H1 (cell line): ENCODE measurements around the gene KPNA6. TPM values are rescaled to one million over a fixed set of nuclear protein-coding genes. Genes with fewer than 3 reads are reported as not detected.

Experiments
- CTCF ChIA-PET: fragments of 300-600 bp; sonication (Branson Sonifier 250); formaldehyde crosslinking; loops from one replicate; lab custom pipeline; 2021; ENCODE audit not compliant: partially characterized antibody; lab: Charles Lee
- POLR2A ChIA-PET: fragments of 300-600 bp; sonication (Branson Sonifier 250); formaldehyde crosslinking; loops from one replicate; lab custom pipeline; 2021; ENCODE audit warnings: inconsistent platforms; ENCODE audit not compliant: partially characterized antibody; lab: Charles Lee
- DNase-seq, 2 experiments: peaks; one replicate each; pipeline versions ENCODE4 v3.0.0 to v3.0.0-alpha.2; 2010 to 2022; ENCODE audit warnings: low spot score in 2 of 2, low read depth in 1 of 2, mixed read lengths in 1 of 2
- FAIRE-seq: peaks from 2 replicates; lab custom pipeline; 2011; peaks lifted over from hg19 to GRCh38; lab: Jason Lieb, UNC
- H2AFZ ChIP-seq: 2 replicates; pipeline ENCODE4 v1.8.1; 2012; ENCODE audit warnings: low read length, inconsistent platforms
- H2AK5ac ChIP-seq: 2 replicates; pipeline ENCODE4 v1.6.1; 2013; ENCODE audit warnings: low read depth, low read length
- H2BK120ac ChIP-seq: replicated peaks from 2 replicates; pipeline ENCODE3; 2013; ENCODE audit warnings: low read depth, low read length, inconsistent platforms
- H2BK12ac ChIP-seq: 2 replicates; pipeline ENCODE4 v1.6.1; 2013; ENCODE audit warnings: low read depth, low read length
- H2BK15ac ChIP-seq: 2 replicates; pipeline ENCODE4 v1.6.1; 2013; ENCODE audit warnings: low read length
- H2BK20ac ChIP-seq: 2 replicates; pipeline ENCODE4 v1.6.1; 2013; ENCODE audit warnings: low read length
- H2BK5ac ChIP-seq: 2 replicates; pipeline ENCODE4 v1.6.1; 2013; ENCODE audit warnings: low read depth, low read length
- H3K14ac ChIP-seq: 2 replicates; pipeline ENCODE4 v1.6.1; 2013; ENCODE audit warnings: inconsistent platforms; ENCODE audit not compliant: insufficient read length
- H3K18ac ChIP-seq: 2 replicates; pipeline ENCODE4 v1.6.1; 2013; ENCODE audit warnings: low read length; ENCODE audit errors: extremely low read depth
- H3K23ac ChIP-seq: 2 replicates; pipeline ENCODE4 v1.6.1; 2013; ENCODE audit warnings: inconsistent platforms; ENCODE audit not compliant: insufficient read length
- H3K23me2 ChIP-seq: 2 replicates; pipeline ENCODE4 v1.6.1; 2013; ENCODE audit warnings: low read depth, low read length
- H3K27ac ChIP-seq: 2 replicates; pipeline ENCODE4 v1.6.1; 2011; ENCODE audit warnings: low read depth, low read length, inconsistent platforms
- H3K27me3 ChIP-seq, 4 experiments: replicated peaks in 1 of 4; 1 replicate in 1 of 4; 2 replicates in 3 of 4; pipeline versions ENCODE4 v1.6.1 to v1.8.1; 2011 to 2013; ENCODE audit warnings: low read length in 3 of 4, mild to moderate bottlenecking in 3 of 4, inconsistent platforms in 2 of 4, mixed read lengths in 2 of 4, moderate library complexity in 1 of 4; ENCODE audit not compliant: control insufficient read depth in 3 of 4, insufficient read depth in 3 of 4; ENCODE audit errors: extremely low read depth in 1 of 4
- H3K36me3 ChIP-seq, 4 experiments: 2 replicates each; pipeline versions ENCODE4 v1.6.1 to v1.8.1; 2011 to 2013; ENCODE audit warnings: mild to moderate bottlenecking in 4 of 4, low read length in 3 of 4, moderate library complexity in 2 of 4, control low read depth in 1 of 4, inconsistent platforms in 1 of 4; ENCODE audit not compliant: insufficient read depth in 4 of 4, control insufficient read depth in 2 of 4
- H3K4ac ChIP-seq: replicated peaks from 2 replicates; pipeline ENCODE3; 2013; ENCODE audit warnings: low read length, low read depth, mixed read lengths, inconsistent platforms; ENCODE audit not compliant: insufficient read length
- H3K4me1 ChIP-seq, 4 experiments: replicated peaks in 1 of 4; 1 replicate in 1 of 4; 2 replicates in 3 of 4; pipeline versions ENCODE4 v1.6.1 to v1.8.1; 2011 to 2013; ENCODE audit warnings: low read length in 3 of 4, inconsistent platforms in 2 of 4, mixed read lengths in 1 of 4; ENCODE audit not compliant: insufficient read depth in 4 of 4, control insufficient read depth in 3 of 4
- H3K4me2 ChIP-seq, 2 experiments: 2 replicates each; pipeline versions ENCODE4 v1.6.1 to v1.8.1; 2011 to 2013; ENCODE audit warnings: low read depth in 2 of 2, low read length in 2 of 2, control low read depth in 1 of 2, inconsistent platforms in 1 of 2, mild to moderate bottlenecking in 1 of 2; ENCODE audit not compliant: insufficient read depth in 1 of 2
- H3K4me3 ChIP-seq, 4 experiments: fragments of 200-600, 300-600 bp in 1 of 4; sonication (generic), shearing (Covaris generic), sonication (Bioruptor Twin) in 1 of 4; 2 replicates each; pipeline versions ENCODE4 v1.5.1 to v1.8.1; 2011 to 2016; ENCODE audit warnings: low read length in 4 of 4, low read depth in 3 of 4, control low read depth in 2 of 4, inconsistent platforms in 2 of 4, mild to moderate bottlenecking in 2 of 4, mixed read lengths in 1 of 4, moderate library complexity in 1 of 4; ENCODE audit not compliant: insufficient read depth in 2 of 4; ENCODE audit errors: extremely low read depth in 1 of 4
- H3K56ac ChIP-seq: replicated peaks from 2 replicates; pipeline ENCODE3; 2013; ENCODE audit warnings: low read depth, mild to moderate bottlenecking, mixed read lengths, low read length, inconsistent platforms; ENCODE audit not compliant: insufficient read length
- H3K79me1 ChIP-seq: 2 replicates; pipeline ENCODE4 v1.6.1; 2013; ENCODE audit warnings: low read depth, low read length, control low read depth
- H3K79me2 ChIP-seq, 2 experiments: 2 replicates each; pipeline versions ENCODE4 v1.6.1 to v1.8.1; 2012 to 2013; ENCODE audit warnings: low read length in 2 of 2, mild to moderate bottlenecking in 2 of 2, inconsistent platforms in 1 of 2; ENCODE audit not compliant: insufficient read depth in 2 of 2, control insufficient read depth in 1 of 2
- H3K9ac ChIP-seq, 4 experiments: replicated peaks in 1 of 4; 1 replicate in 1 of 4; 2 replicates in 3 of 4; pipeline versions ENCODE4 v1.6.1 to v1.8.1; 2011 to 2013; ENCODE audit warnings: low read depth in 3 of 4, low read length in 3 of 4, control low read depth in 2 of 4, mild to moderate bottlenecking in 2 of 4, moderate library complexity in 2 of 4, inconsistent platforms in 1 of 4; ENCODE audit errors: extremely low read depth in 1 of 4
- H3K9me3 ChIP-seq, 2 experiments: 2 replicates each; pipeline versions ENCODE4 v1.6.1 to v1.8.1; 2012 to 2013; ENCODE audit warnings: mild to moderate bottlenecking in 2 of 2, moderate library complexity in 2 of 2, control low read depth in 1 of 2, inconsistent platforms in 1 of 2, low read depth in 1 of 2, low read length in 1 of 2, mixed read lengths in 1 of 2; ENCODE audit not compliant: insufficient read depth in 2 of 2
- H4K20me1 ChIP-seq, 2 experiments: replicated peaks in 1 of 2; 2 replicates each; pipeline versions ENCODE3 to v1.8.1; 2011 to 2013; ENCODE audit warnings: inconsistent platforms in 2 of 2, low read length in 2 of 2, mild to moderate bottlenecking in 1 of 2; ENCODE audit not compliant: insufficient read depth in 2 of 2, control insufficient read depth in 1 of 2
- H4K5ac ChIP-seq: 2 replicates; pipeline ENCODE4 v1.6.1; 2013; ENCODE audit warnings: low read length, low read depth, mixed read lengths, inconsistent platforms; ENCODE audit not compliant: insufficient read length
- H4K8ac ChIP-seq: 2 replicates; pipeline ENCODE4 v1.8.0; 2013; ENCODE audit warnings: mild to moderate bottlenecking, moderate library complexity, low read length, inconsistent platforms; ENCODE audit not compliant: insufficient read depth; ENCODE audit errors: extremely low read depth
- H4K91ac ChIP-seq: replicated peaks from 2 replicates; pipeline ENCODE3; 2013; ENCODE audit warnings: low read length, mixed read lengths, inconsistent platforms; ENCODE audit not compliant: insufficient read length
- CBX5 ChIP-seq: fragments of 300-800, 300-1000 bp; sonication (generic); IDR thresholded peaks from 2 replicates; pipeline ENCODE4 v1.7.1; 2016; ENCODE audit warnings: antibody characterized with exemption, low read length, low read depth
- MAFK ChIP-seq: IDR thresholded peaks from 2 replicates; pipeline ENCODE4 v1.6.1; 2012; ENCODE audit warnings: low read depth, mild to moderate bottlenecking, improper control_type of control experiment, low read length
- WGBS, 2 experiments: shearing (Covaris generic) in 1 of 2; methylation state at CpG; one replicate each; pipeline versions ENCODE4 v1.1.6 to v1.1.7; 2013 to 2015; ENCODE audit warnings: low lambda C conversion rate in 2 of 2, mixed read lengths in 2 of 2, inconsistent platforms in 1 of 2, low coverage in 1 of 2, missing lambda C conversion rate in 1 of 2; ENCODE audit not compliant: insufficient replicate concordance in 2 of 2, insufficient coverage in 1 of 2, insufficient read length in 1 of 2; ENCODE audit errors: extremely low coverage in 1 of 2, missing lambda C conversion rate in 1 of 2; 5-methylcytosine and 5-hydroxymethylcytosine counted together
- polyA plus RNA-seq, 7 experiments: library from polyadenylated mRNA; depleted of rRNA in 3 of 7; stranded (reverse) in 5 of 7; unstranded in 2 of 7; fragments of >200 nt in 5 of 7; fragments of 200-250 nt in 2 of 7; gene quantifications; 1 replicate in 5 of 7; 2 replicates in 1 of 7; 4 replicates in 1 of 7; pipeline versions ENCODE4 v1.2.1 to v1.2.3, GENCODE V29; 2011 to 2013; ENCODE audit warnings: missing spikeins in 2 of 7, mixed read lengths in 2 of 7
- total RNA-seq: library from RNA; stranded (reverse); fragmentation: NEBNext Ultra II Directional; extraction: Animal tissue kit (Norgen Biotek cat#: 25700); gene quantifications from 2 replicates; pipeline ENCODE4 v1.2.1, GENCODE V29; 2021

Gene KPNA6
- total and polyA plus RNA-seq, 2 of the 8 experiments (the other 6 are each of a cell fraction or from before 2014, with no cell fraction given) = 24.2 to 120 TPM

- no peak overlapping the region for H2BK5ac ChIP-seq
- H3K23me2 ChIP-seq = no peaks in the 10 kb centered on the region
- CTCF ChIA-PET = interaction anchor here (0.9 kb wide), 1 partner anchor 278 kb away, joined by 3 read pairs; no protein-coding TSS in a partner anchor
- H3K4ac ChIP-seq = no peak overlapping the region
- peaks cover 2% of the 10 kb centered on the region in 2 experiments for H4K20me1 ChIP-seq
- no peak overlapping the region for H4K8ac ChIP-seq
- no peak for DNase-seq
- no peak for FAIRE-seq
- POLR2A ChIA-PET = interaction anchor here (0.7 to 2.7 kb wide), 8 partner anchors 13 to 271 kb away, joined by 3 to 7 read pairs (median 3); partner anchors contain the start of gene KPNA6
- no peak overlapping the region for H2AFZ ChIP-seq
- H3K9me3 ChIP-seq = no peaks in the 10 kb centered on the region
- no peak overlapping the region for H3K9ac ChIP-seq
- H3K27me3 ChIP-seq = no peaks in the 10 kb centered on the region
- peaks cover 3 to 17% (median 12%) of the 10 kb centered on the region in 4 experiments for H3K4me1 ChIP-seq
- peaks cover 0 to 3% (median 2%) of the 10 kb centered on the region in 4 experiments; a peak in 2 of 8 replicates for H3K36me3 ChIP-seq
- H2AK5ac ChIP-seq = no peak overlapping the region
- H3K27ac ChIP-seq = no peak overlapping the region
- no peak overlapping the region for H4K5ac ChIP-seq
- no peak overlapping the region for H4K91ac ChIP-seq
- H3K4me2 ChIP-seq = no peak overlapping the region
- no peak overlapping the region for H2BK120ac ChIP-seq
- H2BK15ac ChIP-seq = no peak overlapping the region
- H2BK20ac ChIP-seq = no peak overlapping the region
- no peak overlapping the region for H3K56ac ChIP-seq
- H3K18ac ChIP-seq = no peak overlapping the region
- H3K79me2 ChIP-seq = no peaks in the 10 kb centered on the region
- no peak overlapping the region for H3K23ac ChIP-seq
- H2BK12ac ChIP-seq = no peak overlapping the region
- H3K4me3 ChIP-seq = no peak overlapping the region
- H3K14ac ChIP-seq = no peak overlapping the region
- 89% methylated on average over 4 of the region's 4 CpGs; no CpG with 5 or more reads in 1 of the 2 experiments for WGBS, 2 experiments
- H3K79me1 ChIP-seq = no peaks in the 10 kb centered on the region
- TF ChIP-seq MAFK (no peak), CBX5 (no peak)
Measured at GRCh38 chr1:32066489-32066873, 41.4 kb upstream of the KPNA6 start.
